ENCODE measurements around the gene MED7.
A peak's percentile ranks its signal among the peaks of the same experiment; 100 is the strongest.

Gene MED7

GRCh38 chr5:157108976-157109375, 33.7 kb downstream of the MED7 start, which contains the start of gene HAVCR2:
Gene HAVCR2 (minus strand): TSS chr5:157109044. CDS start chr5:157108983, 61 bp downstream.
- no peak for DNase-seq
- Histone ChIP-seq H3K27me3 (replicated peaks) (no peaks in the 10 kb centered on the region), H3K27ac (no peak within 1 kb of the TSS), H3K4me3 (ENCODE audit: low read depth, low read length) (no peak within 1 kb of the TSS), H3K36me3 (replicated peaks) (no peaks in the 10 kb centered on the region)
- TF ChIP-seq CTCF (IDR thresholded peaks at IDR 0.05; ENCODE audit: low read depth, low read length, missing control alignments): no peak
- in situ Hi-C loops (cut with HindIII; ENCODE audit: low pct_ligation_motif_present, low sequenced_read_pairs): no loop called here

GRCh38 chr5:157107508-157107907, 35.2 kb downstream of the MED7 start:
- no peak for DNase-seq
- Histone ChIP-seq H3K4me3 (ENCODE audit: low read depth, low read length) (no peak overlapping the region), H3K36me3 (replicated peaks) (no peaks in the 10 kb centered on the region), H3K27ac (no peak overlapping the region), H3K27me3 (replicated peaks) (no peaks in the 10 kb centered on the region)
- TF ChIP-seq CTCF (IDR thresholded peaks at IDR 0.05; ENCODE audit: low read depth, low read length, missing control alignments): no peak
- in situ Hi-C loops (cut with HindIII; ENCODE audit: low pct_ligation_motif_present, low sequenced_read_pairs): no loop called here

GRCh38 chr5:157106630-157107461, 35.8 kb downstream of the MED7 start:
- no peaks in the 10 kb centered on the region for H3K27me3 ChIP-seq (replicated peaks)
- H3K36me3 ChIP-seq (replicated peaks): no peaks in the 10 kb centered on the region
- no peak for TF ChIP-seq CTCF (IDR thresholded peaks at IDR 0.05; ENCODE audit: low read depth, low read length, missing control alignments)
- no peak for DNase-seq
- in situ Hi-C loops (cut with HindIII; ENCODE audit: low pct_ligation_motif_present, low sequenced_read_pairs): no loop called here
- no peak overlapping the region for H3K4me3 ChIP-seq (ENCODE audit: low read depth, low read length)
- no peak overlapping the region for H3K27ac ChIP-seq

GRCh38 chr5:157100140-157100679, 42.5 kb downstream of the MED7 start:
- TF ChIP-seq CTCF (IDR thresholded peaks at IDR 0.05; ENCODE audit: low read depth, low read length, missing control alignments): no peak
- no peaks in the 10 kb centered on the region for H3K27me3 ChIP-seq (replicated peaks)
- no peak overlapping the region for H3K4me3 ChIP-seq (ENCODE audit: low read depth, low read length)
- no peak overlapping the region for H3K27ac ChIP-seq
- in situ Hi-C loops (cut with HindIII; ENCODE audit: low pct_ligation_motif_present, low sequenced_read_pairs): no loop called here
- DNase-seq: peak; percentile 4
- no peaks in the 10 kb centered on the region for H3K36me3 ChIP-seq (replicated peaks)

GRCh38 chr5:157088342-157088990, 54.2 kb downstream of the MED7 start:
- in situ Hi-C loops (cut with HindIII; ENCODE audit: low pct_ligation_motif_present, low sequenced_read_pairs): no loop called here
- Histone ChIP-seq H3K4me3 (ENCODE audit: low read depth, low read length) (no peak overlapping the region), H3K36me3 (replicated peaks) (no peaks in the 10 kb centered on the region), H3K27ac (no peak overlapping the region), H3K27me3 (replicated peaks) (no peaks in the 10 kb centered on the region)
- TF ChIP-seq CTCF (IDR thresholded peaks at IDR 0.05; ENCODE audit: low read depth, low read length, missing control alignments): no peak
- no peak for DNase-seq

Measured in brain microvascular endothelial cell (primary cell).